COR-L47 (cell line): ENCODE data around the gene HMG20A.

Experiments used
- DNase-seq: peaks from one replicate; lab custom pipeline; 2025; lab: John Stamatoyannopoulos, UW

Gene HMG20A

DNA sequence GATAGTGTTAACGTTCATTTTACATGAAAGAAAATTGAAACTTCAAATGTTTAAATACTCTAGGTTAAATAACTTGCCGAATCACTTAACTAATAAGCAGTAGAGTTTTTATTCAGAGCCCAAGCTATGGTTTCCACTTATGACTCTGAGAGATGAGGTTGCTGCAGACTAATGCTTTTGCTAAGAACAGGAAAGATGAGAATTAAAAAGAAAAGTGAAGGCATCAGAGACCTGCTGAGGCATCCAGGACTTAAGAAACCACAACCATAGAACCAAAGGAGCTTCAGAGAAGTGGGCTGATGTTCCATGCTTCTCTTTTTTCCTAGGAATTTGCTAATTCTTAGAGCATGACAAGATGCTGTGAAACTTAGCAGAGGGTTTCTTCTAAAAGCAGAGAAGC is 9.5 kb downstream of the HMG20A start:
- DNase-seq = no peak

DNA sequence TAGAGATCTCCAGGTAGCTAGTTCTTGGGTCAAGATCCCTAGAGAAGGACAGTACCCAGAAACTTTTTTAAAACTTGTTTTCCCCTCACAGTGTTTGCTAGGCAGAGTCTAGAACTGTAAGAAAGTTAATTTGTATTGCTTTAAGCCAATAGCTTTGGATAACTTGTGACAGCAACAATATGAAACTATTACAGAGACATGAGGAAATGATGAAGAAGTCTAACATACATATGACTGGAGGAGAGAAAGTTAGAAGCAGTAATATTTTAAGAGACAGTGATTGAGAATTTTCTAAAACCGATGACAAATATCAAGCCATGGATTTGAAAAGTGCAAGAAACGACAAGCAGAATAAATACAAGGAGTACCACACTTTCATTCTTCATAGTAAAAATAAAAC is 10.0 kb downstream of the HMG20A start:
- DNase-seq = no peak

DNA sequence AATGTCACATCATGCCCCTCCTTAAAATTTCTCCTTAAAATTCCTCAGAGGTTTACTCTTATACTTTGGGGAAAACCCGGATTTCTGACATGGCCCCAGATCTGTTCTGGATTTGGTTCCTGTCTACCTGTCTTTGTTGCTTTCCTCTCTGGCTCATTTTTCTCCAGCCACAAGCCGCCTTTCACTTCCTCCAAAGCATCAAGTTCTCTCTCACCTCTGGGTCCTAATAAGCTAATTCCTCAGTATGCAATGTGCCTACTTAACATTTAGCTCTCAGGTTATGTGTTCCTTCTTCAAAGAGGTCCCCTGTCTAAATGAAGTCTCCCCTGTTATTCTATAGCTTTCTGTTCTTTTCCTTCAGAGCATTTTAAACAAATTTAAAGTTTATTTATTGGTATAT is 16.1 kb downstream of the HMG20A start:
- DNase-seq = no peak

DNA sequence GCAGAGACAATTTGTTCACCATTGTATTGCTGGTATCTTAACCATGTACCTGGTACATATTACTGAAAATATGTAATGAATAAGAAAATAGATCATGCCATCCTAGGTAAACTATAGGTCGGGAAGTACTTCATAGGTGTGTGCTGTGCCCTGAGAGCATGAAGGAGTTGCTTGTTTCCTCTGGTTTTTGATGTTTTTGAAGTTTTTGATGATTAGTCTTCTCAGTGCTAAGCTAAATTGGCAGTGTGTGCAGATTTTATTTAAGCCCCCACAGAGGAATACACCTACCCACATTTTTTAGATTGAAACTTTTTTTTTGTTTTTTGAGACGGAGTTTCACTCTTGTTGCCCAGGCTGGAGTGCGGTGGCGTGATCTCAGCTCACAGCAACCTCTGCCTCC is 16.6 kb downstream of the HMG20A start:
- no peak for DNase-seq

DNA sequence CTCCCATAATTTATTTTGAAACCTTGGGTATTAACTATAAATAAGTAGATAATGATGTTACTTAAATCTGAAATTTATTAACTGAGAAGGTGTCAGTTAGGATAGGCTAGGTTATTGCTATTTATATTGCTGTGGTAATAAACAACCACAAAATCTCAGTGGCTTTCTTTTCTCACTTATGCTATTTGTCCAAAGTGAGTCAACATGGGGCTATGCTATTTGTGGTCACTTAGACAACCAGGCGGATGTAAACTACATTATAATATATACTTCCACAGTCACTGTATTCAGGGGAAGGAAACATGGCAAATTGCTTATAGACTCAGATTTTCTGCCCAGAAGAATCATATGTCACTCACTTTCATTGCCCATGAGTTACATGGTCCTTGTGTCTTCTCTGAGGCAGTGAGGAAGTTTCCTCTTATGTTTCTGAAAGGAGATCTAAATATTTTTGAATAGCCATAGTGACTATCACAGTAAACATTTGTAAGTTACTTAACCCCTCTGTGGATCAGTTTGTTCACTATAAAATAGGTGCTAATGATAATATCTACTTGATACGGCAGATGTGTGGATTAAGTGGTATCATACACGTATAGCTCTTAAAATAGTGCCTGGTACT is 19.8 kb downstream of the HMG20A start:
- no peak for DNase-seq

DNA sequence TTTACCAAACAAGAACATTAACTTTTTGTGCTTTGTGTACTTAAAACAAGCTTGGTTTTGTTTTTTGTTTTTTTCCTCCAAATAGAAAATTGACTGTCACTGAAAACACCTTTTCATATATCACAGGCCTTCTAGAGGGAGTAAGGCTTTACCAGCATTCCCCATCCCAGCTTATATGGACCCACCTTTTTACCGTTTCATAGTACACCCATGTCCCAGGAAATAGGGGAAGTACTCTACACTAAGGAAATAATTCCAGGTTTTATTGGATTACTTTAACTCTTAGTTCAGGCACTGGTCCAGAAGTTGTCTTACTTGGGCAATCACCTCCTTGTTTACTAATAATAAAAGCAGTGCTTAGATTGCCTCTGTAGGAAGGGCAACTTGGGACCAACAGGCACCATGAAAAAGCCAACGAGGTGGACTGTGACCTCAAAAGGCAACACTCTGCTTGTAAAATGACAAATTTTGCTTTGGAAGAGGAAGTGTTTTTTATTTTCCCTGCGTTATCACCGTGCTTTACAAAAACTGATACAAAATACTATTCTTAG is 26.2 kb downstream of the HMG20A start:
- no peak for DNase-seq

DNA sequence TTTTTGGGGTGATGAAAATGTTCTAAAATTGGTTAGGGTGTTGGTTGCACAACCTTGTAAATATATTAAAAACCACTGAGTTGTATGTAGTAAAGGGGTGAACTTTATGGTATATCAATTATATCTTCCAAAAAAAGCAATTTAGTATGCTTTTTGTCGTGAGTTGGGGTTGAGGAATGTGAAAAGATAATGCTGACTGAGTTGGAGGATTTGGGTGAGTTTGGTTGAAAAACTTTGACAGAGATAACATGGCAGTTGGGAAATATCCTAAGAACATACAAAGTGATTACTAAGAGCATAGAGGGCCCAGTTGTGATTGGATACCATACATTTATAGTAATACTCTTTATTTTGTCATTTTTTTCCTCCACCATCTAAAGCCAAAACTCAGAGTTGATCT is 33.6 kb downstream of the HMG20A start:
- no peak for DNase-seq

DNA sequence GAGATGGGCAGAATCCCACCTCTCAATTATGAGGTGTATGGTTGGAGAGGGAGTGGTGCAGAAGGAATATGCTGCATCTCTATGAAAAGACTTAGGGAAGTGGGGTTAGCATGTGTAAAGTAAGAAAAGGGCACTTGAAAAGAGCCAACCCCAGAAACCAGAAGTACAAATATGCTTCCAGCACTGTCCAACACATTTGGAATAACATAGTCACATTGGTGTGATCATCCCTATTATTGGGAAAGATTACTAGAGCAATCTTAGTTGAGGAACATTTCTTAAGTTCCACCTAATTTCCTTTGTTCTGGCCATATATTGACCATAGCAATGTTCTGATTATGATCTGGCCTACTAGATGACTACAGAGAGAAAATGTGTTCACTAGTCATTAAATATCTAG is 34.3 kb downstream of the HMG20A start:
- DNase-seq = no peak

DNA sequence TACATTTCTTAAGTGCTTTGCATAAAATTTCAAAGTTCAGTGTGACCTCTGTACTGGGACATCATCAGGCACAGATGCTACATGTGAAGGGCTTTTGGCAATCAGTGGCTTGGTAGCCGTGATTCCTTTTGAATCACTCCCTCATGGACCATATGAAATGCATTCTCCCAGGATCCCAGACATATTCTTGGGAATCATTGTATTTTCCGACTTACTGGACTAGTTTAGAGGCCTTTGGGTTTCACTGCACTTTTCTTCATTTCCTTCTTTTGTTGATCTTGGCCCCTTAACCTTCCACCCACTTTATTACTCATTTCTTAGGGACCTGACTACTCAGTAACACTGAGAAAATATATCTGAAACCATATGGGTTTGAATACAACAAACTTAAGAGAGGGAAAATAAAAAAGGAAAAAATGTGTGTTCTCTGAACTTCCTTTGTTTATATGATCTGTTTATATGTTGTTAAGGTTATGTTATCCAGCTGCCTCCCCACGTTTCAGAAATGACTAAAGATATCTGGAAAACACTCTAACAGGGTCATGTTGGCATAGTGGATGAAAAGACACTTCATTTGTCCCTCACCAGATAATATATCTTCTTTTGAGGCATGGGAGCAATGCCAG is 35.1 kb downstream of the HMG20A start:
- no peak for DNase-seq

DNA sequence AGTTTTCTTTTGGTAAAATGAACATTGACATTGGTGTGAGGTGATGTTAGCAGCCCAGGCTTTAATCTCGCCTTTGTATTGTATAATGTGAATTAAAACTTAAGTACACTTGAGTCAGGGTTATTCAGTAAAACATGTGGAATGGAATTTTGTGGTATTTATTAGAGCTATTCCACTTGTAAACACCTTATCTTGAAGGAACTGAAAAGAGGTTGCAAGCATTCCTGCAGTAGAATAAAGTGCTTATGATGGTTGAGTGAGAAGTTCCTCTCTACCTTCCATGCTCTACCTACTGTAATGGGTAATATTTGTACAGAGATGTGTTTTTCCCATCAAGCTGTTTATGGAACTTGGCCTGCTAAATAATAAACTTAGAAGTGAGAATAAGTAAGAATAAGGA is 36.1 kb downstream of the HMG20A start:
- DNase-seq = no peak

DNA sequence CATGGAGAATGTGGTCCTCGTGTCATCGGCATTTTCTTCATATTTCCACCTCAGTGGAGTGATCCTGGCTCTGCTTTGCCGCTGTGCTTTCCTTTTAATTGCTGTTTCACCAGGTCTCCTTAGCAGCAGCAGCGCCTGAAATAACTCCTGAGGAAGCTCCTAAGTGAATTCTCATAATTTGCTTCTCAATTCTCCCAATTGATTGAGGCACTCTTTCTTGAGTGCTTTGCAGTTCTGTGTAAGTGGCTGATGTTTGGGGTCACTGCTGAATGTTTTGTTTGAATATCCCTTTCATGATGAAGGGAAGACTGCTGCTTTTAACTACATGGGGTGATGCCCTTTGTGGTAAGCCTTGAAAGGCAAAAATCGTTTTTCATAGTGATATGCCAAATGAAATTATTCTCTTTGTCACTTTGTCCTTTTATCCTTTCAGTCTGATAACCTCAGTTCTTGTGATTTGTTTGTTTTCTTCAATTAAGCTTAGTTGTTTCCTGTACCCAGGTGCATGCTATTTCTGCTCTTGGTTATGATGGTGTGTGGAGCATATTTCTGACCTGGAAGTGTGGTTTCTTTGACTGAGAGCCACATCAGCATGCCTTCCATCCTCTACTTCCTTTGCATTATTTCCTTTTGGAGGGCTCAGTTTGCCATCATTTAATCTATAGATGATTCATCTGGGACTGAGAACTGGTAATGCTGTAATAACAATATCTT is 36.7 kb downstream of the HMG20A start:
- no peak for DNase-seq

DNA sequence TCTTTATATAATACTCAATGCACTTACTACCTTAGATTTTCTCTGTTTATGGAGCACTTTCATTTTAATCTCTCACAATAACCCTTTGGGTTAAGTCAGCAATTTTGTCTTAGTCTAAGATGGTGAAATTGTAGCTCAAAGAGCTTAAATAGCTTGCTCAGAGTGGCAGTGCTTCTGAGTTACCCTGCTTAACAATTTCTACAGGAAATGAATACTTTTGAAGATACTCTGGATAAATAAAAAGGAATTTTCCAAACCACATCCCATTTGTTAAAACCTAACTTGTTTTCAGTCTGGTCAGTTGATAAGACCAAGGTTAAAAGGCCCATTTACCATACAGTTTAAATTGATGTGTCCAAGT is 37.2 kb downstream of the HMG20A start:
- DNase-seq = no peak

DNA sequence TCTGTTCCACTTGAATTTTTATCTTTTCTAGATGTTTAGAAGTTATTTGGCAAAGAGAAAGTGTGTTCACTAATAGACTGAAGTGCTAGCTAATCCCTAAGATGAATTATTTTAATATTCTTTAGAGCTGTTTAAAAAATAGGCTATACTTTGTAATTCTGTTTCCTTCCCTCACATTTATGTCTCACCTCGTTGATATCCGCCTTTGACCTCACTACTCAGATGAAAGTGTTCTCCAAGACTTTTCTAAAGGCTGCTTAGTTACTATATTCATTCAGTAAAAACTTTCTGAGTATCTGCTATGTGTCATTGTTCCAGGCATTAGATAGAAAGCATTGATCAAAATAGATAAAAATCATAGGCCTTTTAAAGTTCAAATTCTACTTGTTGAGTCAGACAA is 38.3 kb downstream of the HMG20A start:
- DNase-seq = no peak

DNA sequence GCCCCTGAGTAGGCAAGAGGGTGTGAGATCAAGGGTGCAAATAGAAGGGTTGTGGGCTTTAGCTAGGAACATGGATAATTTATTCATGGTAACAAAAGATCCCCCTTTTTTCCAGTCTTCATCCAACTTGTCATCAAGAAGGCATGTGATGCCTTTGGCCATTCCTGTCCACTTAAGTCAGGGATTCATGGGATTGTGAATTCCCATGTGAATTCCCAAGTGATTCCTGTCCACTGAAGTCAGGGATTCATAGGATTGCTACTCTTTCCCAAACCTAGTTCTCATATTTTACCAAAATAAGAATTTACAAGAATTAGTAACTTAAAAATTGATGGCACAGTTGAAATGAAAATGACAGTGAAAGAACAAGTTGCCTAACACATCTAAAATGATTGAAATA is 40.8 kb downstream of the HMG20A start:
- DNase-seq = no peak

DNA sequence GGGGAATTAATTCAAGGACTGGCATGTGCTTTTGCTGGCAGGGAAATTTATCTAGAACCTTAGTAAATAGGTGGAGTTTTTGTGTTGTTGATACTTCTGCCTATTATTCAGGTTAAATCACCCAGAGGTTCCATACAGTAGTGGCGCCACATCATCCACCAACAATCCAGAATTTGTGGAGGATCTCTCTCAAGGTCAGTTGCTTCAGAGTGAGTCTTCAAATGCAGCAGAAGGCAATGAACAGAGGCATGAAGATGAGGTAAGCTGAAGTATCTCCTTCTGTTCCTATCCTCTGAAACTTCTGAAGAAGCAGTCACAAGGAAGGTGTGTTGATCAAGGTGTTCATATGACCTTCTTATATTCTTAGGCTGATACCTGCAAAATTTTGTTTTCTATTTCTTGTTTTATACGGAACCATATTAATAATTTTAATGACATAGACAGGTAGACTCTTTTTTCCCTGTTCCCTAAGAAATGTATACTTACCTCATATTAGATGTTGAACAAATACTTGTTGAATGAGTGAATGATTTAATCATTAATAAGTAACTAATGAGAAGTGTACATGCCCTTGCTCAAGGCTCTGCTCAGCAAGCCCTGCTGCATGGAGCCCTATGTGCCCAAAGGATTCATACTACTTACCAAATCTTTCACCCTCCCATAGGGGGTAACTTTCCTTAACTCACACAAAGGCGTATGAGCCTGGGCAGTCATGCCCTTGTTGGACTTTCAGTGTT is 43.6 kb downstream of the HMG20A start:
- DNase-seq = no peak

DNA sequence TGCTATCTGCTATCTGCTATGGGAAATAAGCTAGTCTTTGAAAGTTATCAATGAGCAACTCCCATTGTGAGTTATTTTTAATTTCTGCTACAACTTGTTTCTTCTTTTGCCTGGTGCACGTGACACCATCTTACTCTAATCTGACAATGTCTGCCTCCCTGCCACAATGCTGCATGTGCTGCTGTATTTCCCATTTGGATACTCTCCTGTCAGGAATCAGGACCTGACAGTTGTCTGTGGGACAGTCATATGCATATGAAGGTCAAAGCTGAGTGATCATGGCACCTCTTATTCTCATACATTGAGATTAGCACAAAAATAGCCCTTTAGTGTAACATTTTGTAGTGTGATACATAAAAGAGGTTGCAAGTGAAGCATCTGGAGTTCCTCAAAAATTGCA is 45.8 kb downstream of the HMG20A start:
- no peak for DNase-seq

DNA sequence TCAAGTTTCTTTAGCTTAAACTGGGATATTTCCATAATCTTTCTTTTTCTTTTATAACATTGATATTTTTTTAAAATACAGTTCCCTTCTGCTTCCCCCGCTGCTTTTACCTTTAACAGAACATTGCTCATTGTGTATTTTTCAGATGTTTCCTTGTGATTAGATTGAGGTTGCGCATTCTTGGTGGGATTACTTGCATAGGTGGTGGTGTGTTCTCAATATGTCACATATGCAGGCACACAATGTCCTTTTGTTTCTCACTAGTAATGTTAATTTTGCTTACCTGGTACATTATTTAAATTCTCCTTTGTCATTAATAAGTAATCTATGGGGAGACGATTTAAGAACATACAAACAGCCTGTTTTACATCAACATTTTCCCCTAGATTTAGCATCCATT is 48.2 kb downstream of the HMG20A start:
- DNase-seq = no peak

DNA sequence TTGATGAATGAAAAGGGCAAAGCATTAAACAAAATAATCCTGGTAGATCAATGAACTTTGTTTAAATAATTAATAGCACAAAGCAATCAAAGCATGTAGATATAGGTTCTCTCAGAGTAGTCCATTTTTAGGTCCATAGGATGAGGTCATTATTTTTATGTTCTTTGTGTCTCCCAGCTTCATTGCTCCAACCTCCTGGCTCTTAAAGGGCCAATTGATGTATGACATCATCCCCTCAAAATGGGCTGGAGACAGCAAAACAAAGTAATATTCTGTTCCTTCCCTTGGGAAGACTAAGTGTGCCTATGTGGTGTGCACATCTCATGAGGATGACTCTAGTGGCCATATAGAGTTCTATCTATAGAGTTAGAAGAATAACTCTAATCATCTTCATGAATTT is 49.5 kb downstream of the HMG20A start:
- DNase-seq = no peak

DNA sequence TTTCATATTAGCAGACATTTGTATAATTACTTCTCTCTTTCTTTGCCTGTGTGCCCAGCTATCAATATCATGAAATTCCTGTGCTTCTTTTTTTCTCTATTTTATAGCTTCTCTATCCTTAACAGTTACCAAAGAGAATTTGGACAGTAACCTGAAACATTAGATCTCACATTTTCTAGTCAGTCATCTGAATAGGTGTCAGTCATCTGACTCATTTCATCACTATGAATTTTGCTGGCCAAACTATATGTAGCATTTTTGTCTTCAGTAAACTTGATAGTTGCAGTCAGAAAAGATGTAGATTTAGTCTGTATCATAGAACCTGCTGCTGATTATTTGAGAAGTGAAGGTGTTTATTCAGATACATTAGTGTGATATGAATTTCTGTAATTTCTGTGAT is 52.6 kb downstream of the HMG20A start:
- DNase-seq = no peak

DNA sequence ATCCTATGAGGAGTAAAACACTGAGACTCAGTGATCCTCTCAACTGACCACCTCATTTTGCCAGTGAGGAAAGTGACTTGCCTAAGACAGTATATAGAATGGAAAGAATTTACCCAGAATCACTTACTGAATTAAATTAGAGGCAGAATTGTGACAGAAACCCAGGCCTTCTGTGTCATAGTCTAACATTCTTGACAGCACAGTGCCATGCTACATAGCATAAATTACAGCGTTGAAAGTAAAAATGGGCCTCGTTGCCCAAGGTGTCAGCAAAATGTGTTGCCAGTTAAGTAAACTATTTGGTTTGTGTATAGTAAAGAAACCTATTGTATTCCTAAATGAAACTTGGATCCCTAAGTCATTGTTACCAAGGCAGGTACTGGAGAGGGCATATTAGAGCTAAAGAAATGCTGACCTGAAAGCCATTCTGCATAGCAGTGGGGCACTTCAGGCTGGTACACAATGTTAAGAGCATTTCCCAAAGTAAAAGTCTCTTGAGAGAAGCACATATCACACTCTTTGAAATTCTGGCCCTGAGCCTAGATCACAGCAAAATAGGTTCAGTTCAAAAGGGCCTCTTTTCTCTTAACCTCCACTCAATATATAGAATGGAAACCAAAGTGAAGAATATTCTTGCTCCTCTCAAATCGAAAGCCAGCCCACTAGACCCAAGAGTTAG is 53.8 kb downstream of the HMG20A start:
- DNase-seq = peak; percentile 26

DNA sequence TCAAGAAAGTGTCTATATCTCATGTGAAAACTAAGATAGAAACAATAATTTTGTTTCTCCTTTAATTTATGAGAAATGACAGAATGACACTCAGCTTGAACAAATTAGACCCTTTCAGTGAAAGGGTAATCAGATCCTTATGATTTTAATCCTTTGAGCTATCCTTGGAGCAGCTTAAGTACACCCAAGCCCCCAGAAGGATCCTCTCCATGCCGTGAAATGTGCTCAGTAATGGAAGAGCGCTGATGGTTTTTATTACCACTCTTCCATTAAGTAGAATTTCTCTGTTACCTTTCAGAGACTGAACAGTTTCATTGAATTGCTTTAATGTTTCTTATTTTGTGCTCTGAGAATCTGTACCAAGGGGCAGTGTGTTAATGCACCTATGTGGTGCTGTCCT is 54.3 kb downstream of the HMG20A start:
- no peak for DNase-seq

DNA sequence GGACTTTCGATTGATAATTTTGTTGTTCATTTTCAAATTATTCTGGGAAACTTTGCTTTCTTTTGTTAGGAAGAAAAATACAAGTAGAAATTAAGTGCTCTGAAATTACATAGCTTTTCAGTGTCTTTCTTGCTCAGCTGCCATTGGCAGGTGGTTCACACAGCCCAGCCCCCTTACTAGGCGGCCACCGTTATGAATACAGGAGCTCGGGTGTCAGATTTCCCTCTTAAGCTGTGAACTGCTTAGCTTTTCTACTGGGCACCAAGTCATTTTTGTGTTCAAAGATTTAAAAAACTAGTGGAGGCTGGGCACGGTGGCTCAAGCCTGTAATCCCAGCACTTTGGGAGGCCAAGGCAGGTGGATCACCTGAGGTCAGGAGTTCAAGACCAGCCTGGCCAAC is 55.2 kb downstream of the HMG20A start:
- no peak for DNase-seq
